Dedifferentiated amniotic fluid mesenchymal stem cell (primary cell): ENCODE data around the gene HS3ST3A1.

Experiments
- DNase-seq: peaks from one replicate; pipeline ENCODE4 v3.0.0-alpha.2; 2016; ENCODE audit errors: extremely low spot score

The HS3ST3A1 gene

DNA sequence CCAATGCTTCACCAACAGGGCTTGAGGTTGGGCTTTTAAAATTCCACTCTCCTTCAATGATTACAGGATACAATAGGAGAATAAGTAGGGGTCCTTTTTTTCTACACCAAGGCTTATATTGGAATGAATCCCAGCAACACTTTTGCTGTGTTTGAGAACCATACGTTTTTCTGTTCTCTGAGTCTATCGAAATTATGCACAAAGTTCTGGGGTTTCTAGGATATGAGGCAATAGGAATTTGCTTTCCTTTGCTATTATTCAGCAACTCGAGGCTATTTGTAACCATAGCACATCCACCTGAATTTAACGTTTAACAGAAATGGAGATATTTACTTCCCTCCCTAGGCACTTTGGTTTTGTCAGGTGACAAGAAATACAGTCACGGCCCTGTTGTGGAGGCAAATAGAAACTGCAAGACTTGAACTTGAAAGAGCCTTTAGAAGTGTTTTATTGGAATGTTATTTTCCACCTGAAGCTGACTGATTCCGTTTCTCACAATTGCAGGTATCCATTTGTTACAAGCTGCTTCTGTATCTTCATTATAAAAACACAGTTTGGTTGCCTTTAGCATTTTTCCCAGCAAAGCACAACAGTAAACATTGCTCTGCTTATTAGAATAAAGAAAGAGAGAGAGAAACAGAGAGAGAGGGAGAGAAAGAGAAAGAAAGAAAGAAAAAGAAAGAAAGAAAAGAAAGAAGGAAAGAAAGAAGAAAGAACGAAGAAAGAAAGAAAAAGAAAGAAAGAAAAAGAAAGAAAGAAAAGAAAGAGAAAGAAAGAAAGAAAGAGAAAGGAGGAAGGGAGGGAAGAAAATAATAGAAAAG is 109.6 kb downstream of the HS3ST3A1 start:
- no peak for DNase-seq

DNA sequence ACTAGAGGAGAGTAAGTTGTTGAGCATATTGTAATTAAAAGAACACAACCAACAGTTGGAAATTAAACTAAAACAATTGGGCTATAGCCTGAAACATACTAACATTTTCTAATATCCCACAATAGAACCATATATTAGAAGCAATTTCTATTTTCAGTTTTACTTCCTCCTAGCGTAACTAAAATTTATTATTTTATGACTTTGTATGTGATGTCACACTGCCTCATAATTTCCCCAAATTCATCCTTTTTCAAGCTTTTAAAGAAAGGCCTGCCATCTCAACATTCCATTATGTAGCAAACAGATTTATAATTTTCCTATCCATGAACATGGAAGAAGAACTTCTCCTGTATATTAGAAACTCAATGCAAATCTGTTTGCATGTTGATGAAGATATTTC is 110.2 kb downstream of the HS3ST3A1 start:
- no peak for DNase-seq

DNA sequence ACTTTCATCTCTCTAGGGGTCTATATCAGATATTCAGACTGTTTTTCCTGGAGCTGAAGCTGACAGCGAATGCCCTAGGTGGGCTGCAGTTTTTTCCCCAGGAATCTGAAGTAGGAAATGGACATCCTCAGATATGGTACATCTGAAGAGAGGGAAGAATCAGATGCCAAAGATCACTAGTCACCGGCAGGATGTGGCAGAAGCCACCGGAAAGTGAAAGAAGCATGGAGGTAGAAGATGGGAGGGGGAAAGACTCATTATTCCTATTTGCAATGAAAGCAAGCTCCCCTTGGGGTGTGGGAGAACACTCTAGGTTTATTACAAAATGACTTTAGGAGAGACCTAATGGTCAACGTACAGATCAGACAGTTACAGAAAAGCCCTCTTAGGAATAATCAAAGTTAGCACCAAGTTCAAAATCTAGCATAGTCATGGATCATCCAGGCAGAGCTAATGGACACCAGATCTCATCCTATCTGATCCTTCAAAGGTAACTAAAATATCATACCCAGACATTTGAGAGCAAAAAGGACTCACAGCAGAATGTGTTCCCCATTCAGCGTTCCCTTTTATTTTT is 110.7 kb downstream of the HS3ST3A1 start:
- DNase-seq, result no peak

DNA sequence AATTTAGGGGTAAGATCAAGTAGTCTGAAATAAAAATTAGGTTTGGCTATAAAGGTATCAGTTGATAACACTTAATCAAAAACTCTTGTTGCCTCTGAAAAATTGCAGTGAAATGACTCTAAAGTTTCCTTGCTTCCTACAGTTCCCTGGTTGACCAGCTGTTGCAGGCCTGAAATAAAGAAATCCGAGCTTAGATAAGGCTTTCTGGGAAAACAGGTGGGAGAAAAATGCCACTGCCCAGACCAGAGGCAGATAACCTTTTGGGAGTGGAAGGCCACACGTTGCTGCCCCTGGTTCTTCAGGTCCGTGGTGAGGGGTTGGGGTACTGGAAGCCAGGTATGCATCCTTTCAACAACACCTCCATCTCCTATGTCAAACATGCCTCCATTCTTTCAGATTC is 111.3 kb downstream of the HS3ST3A1 start:
- no peak for DNase-seq

DNA sequence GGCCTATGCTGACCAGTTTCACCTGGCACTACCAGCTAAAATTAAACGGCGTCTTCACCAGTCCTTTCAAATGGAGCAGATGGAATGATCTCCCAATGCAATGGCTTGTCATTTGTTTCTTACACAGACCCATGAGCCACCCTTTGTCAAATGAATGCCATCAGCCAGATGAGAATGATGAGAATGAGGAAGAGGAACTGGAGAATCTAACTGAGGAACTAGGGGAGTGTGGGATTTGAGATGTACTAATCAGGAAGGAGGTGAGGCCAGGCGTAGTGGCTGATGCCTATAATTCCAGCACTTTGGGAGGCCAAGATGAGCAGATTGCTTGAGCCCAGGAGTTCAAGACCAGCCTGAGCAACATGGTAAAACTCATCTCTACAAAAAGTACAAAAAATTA is 116.4 kb downstream of the HS3ST3A1 start:
- no peak for DNase-seq

DNA sequence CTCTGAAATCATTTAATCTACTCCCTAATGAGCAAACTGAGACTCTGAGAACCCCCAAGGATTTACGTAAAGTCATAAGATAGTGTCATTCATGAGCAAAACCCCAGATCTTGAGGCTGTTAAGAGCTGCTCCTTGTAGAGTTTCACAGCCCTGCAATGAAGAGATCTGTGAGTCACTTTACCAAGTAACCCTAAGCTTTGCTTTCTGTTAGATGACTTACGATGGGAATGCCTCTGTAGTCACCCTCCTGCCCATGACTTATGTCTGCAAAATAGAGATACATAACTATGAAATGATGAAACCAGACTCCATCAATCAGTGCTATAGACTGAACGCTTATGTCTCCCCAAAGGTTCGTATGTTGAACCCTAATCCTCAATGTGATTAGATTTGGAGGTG is 117.7 kb downstream of the HS3ST3A1 start:
- DNase-seq, result no peak

DNA sequence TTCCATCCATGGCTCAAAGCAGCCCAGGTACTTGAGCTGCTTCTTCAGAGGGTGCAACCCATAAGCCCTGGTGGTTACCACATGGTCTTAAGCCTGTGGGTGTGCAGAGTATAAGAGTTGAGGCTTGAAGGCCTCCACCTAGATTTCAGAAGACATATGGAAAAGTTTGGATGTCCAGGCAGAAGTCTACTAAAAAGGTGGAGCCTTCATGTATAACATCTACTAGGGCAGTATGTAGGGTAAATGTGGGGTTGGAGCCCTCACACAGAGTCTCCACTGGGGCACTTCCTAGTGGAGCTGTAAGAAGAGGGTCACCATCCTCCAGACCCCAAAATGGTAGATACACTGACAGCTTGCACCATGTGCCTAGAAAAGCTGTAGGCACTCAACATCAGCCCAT is 120.9 kb downstream of the HS3ST3A1 start:
- DNase-seq, result no peak

DNA sequence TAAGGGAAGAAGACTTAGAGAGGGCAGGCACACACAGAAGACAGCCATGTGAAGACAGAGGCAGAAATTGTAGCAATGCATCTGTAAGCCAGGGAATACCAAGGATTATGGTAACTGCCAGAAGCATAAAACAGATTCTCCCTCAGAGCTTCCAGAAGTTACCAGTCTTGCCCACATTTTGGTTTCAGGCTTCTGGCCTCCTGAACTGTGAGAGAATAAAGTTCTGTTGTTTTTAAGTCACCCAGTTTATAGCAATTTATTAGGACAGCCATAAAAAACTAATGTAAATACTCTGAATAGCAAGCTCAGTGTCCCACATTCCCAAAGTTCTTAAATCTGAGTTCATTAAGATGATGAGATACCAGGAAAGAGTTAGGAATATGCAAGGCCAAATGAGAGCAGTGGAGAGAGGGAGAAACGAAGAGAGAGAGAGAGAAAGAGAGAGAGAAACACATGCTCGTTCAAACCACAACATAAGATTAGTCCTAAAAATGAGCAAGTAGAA is 123.4 kb downstream of the HS3ST3A1 start:
- no peak for DNase-seq

DNA sequence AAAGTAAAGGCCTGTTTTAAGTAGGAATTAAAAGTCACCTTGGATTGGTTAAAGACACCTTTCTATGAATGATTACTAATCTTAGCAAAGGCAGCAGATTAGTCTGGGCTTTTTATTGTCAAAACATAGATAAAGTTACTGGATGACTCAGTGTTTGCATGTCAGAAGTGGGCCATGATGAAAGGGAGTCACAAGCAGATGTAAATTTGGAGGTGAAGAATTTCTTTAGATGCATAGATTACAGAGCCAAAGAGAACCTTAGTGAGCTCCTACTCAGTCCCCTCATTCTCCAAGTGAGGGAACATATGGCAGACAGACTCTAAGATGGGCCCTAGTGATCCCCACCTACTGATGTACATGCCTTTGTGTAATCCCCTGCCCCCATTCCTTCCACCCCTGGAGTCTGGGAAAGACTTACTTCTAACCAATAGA is 124.5 kb downstream of the HS3ST3A1 start:
- peak; percentile 31 for DNase-seq

DNA sequence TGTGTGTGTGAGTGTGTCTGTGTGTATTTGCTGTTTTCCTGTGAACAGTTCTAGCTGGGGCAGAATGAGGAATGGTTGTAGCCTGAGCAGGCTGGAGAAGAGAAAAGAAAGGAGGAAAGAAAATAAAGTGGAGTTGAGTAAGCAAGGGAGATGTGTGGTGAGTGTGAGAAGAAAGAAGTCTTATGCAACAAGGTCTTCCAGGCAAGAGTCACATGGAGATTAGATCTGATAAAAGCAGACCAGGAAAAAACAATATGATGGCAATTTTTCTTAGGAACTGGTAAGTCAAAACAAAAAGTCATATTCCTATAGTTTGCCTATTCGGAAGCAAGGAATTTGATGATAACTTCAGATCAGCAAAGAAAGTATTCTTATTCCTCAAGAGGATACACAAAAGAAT is 125.0 kb downstream of the HS3ST3A1 start:
- no peak for DNase-seq

DNA sequence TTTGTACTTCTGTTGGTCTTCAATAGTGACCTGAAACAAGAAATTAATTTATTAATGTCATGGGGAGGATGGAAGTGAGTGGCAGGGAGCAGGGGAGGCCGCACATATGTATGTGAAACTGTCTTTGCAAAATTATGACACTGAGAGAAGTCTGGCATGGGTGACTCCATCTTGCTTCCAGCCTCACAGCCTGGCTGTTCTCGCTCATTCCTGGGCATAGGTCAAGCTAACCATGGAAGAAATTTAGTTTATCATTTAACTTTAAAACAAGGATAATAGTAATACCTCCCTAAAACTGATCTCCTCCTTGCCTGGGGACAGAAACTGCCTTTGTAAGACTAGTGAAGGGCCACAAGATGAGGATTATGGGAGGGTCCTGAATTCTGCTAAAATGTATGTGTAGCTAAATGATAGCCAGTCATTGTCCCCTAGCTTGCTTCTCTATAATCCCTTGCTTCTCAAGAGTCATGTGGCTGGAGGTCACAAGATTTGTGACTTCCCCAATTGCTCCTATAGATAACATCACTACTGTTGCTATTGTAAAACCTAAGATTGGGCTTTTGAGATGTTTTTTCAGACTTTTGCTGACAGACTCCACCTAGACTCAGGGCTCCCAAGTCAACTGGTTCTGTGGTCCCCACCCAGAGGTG is 126.0 kb downstream of the HS3ST3A1 start:
- DNase-seq, result no peak

DNA sequence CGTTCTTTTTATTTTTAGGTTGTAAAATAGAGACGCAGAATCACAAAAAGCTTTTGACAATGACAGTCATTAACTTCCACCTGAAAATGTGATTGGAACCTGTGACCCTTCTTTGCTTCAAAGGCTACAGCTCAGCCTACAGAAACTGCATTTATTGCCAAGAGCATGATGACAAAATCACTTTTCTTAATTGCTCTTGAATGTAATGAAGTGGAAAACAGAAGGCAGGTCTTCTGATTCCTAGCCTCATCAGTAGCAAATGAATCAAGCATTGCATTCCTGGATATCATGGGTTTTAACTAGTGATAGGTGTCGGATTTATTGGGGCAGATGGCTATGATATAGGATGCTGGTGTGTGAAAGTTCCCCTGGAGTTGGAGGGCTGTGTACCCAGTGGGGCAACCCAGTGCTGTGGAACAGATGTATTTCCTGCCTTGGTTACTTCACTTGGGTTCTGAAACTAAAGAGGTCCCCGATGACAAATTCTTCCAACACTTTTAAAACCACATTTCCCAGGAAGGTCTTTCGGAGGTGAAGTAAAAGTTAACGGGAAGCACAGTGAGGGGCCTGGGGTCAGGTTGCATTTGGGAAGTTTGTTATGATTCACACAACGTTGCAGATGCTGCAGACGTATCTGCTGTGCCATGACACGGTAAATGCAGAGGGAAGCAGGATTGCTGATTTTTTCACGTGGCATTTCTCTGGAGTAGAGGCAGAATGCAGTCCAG is 127.5 kb downstream of the HS3ST3A1 start:
- DNase-seq, result no peak

DNA sequence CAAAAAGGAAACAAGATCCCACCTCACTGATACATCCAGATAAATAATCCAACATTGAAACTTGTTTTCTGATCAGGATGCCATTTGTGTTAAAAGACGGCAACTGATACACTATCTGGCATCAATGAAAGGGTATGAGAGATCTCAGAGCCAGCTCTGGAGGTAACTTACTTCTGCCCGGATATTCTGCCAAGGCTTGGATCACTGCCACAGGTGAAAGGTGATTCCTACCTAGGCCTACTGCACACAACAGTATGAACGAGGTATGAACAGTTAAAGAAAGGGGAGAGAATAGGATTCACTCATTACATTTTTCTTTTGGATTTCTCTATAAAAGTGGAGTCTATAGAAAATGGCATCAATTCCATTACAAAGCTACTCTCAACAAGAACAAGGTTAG is 136.1 kb downstream of the HS3ST3A1 start:
- no peak for DNase-seq

DNA sequence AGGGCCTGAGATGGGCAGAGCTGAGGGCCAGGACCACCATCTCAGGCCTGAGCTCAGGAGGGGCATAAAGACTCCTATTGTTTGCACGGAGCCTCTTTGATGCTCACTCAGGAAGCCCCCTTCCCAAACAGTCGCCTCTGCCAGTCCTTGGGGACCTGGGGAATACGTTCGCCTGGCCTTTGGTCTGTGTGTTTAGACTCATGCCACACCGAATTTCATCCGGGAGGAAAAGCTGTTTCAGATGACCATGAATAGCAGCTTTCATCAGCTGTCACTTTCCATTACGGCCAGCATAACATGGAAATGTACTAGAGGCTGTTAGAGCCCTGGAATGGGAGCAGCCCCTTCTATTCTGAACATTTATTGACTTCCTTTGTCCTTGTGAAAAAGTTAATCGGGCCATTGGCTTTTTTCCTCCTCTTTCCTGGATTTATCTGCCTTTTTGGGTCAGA is 139.0 kb downstream of the HS3ST3A1 start:
- DNase-seq, result no peak

DNA sequence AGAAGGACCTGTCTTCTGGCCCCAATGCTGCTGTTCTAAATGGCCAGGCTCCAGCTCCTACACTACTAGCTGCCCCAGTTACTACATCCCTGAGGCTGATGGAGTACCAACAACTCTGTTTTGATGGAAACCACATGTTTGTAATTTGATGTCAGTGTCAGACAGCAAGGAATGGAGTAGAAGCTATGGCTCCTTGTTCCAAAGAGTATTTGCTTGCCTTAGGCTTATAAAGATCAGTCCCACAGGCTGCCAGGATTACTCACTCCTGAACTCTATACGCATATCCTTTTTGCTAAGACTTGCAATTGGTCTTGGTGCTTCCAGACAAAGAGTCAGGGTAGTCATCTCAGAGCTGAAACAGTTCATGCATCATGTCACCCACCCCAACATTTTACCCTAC is 139.6 kb downstream of the HS3ST3A1 start:
- peak; percentile 75 for DNase-seq

DNA sequence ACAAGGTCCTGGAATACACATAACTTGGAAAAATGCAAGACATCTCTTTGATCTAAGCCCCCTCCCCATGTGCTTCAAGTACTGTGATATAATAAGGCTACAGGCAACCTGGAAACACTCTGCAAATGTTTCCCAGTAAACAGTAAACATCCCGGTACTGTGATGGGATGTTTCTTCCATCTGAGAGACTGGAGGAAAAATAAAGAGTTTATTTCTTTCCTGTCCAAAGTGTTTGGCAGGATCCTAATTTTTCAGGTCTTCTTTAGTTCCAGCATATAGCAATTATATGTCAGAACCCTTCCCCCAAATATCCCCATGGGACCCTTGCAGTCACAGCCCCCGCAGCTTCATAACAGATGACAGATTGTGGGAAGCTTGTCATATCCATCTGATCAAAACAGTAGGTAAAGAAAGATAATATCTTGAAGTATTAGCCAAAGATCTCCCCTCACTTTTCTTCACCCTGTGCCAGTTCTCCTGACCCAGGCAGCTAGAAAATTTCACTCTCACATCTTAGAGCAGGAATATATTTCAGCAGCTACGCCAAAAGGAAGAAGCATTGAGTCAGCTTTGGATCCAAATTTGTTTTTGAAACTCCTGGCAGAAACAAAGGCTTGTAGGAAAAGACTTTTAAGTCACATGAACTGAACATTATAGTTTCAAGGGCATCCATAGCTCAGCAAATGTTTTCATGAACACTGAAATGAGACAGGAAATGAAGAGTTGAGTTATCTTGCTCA is 141.3 kb downstream of the HS3ST3A1 start:
- DNase-seq, result no peak

DNA sequence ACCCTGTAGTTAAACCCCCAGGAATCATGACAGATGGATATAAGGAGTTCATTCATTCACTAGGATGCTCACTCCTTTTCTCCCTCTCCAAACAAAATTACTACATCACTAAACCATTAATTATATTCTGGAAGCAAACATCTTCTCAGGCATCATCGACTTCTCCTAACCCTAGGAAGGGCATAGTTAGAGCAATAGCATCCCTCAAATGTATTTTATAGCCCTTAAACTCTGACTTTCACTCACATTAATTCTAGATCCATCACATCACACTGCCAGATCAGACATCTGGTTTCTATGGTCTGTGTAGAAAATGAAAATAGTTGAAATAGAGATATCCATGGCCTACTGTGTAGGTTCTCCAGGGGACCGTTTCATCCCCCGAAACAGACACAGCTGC is 143.9 kb downstream of the HS3ST3A1 start:
- DNase-seq, result no peak
